Caco-2 (cell line): ENCODE measurements around the gene KIRREL3. TPM values are rescaled to one million over a fixed set of nuclear protein-coding genes. Genes with fewer than 3 reads are reported as not detected.

ENCODE experiments used
- BruUV-seq: library from RNA; stranded (reverse); fragments of 400-500 nt; replicated peaks from 2 replicates; lab custom pipeline; 2021; lab: Mats Ljungman, UMichigan
- CTCF ChIA-PET: fragments of 300-600 bp; sonication (Branson Sonifier 250); formaldehyde crosslinking; loops from one replicate; lab custom pipeline; 2022; ENCODE audit warnings: antibody characterized with exemption; lab: Charles Lee
- POLR2A ChIA-PET: fragments of 300-600 bp; sonication (Branson Sonifier 250); formaldehyde crosslinking; loops from one replicate; lab custom pipeline; 2022; ENCODE audit warnings: antibody characterized with exemption; lab: Charles Lee
- DNase-seq, 2 experiments: peaks; one replicate each; pipeline versions ENCODE4 v3.0.0 to v3.0.0-alpha.2; 2020 to 2022
- H3K27me3 ChIP-seq: replicated peaks from 2 replicates; pipeline ENCODE4 v1.6.0; 2011; ENCODE audit warnings: low read length; ENCODE audit not compliant: control insufficient read depth, insufficient read depth
- H3K36me3 ChIP-seq: 2 replicates; pipeline ENCODE4 v1.5.1; 2011; ENCODE audit warnings: low read length; ENCODE audit not compliant: control insufficient read depth, insufficient read depth
- H3K4me1 ChIP-seq: fragments of 250-450 bp; sonication (Bioruptor Pico); 2 replicates; pipeline ENCODE4 v1.5.1; 2020; ENCODE audit warnings: mild to moderate bottlenecking
- H3K4me3 ChIP-seq: 2 replicates; pipeline ENCODE4 v1.5.1; 2011; ENCODE audit warnings: low read depth, mild to moderate bottlenecking, control low read depth, low read length
- H3K9me3 ChIP-seq: fragments of 250-450 bp; sonication (Bioruptor Pico); 2 replicates; pipeline ENCODE4 v1.5.1; 2020; ENCODE audit warnings: mild to moderate bottlenecking, moderate library complexity
- H3K27ac Mint-ChIP-seq: one replicate; pipeline ENCODE4 v1.8.0; 2022; ENCODE audit warnings: mixed read lengths; ENCODE audit not compliant: unreplicated experiment
- H3K27me3 Mint-ChIP-seq: one replicate; pipeline ENCODE4 v1.8.0; 2022; ENCODE audit warnings: mixed read lengths; ENCODE audit not compliant: insufficient read depth, unreplicated experiment
- H3K36me3 Mint-ChIP-seq: one replicate; pipeline ENCODE4 v1.8.0; 2022; ENCODE audit warnings: mild to moderate bottlenecking, mixed read lengths; ENCODE audit not compliant: insufficient read depth, unreplicated experiment
- H3K4me1 Mint-ChIP-seq: one replicate; pipeline ENCODE4 v1.8.0; 2022; ENCODE audit warnings: low read depth, mixed read lengths; ENCODE audit not compliant: unreplicated experiment
- H3K4me3 Mint-ChIP-seq: one replicate; pipeline ENCODE4 v1.8.0; 2022; ENCODE audit warnings: mild to moderate bottlenecking, moderate library complexity, mixed read lengths; ENCODE audit not compliant: unreplicated experiment
- H3K9me3 Mint-ChIP-seq: one replicate; pipeline ENCODE4 v1.8.0; 2022; ENCODE audit warnings: mixed read lengths; ENCODE audit not compliant: unreplicated experiment
- CTCF ChIP-seq, 2 experiments: fragments of 200-600 bp in 1 of 2; IDR thresholded peaks; 1 replicate in 1 of 2; 2 replicates in 1 of 2; pipeline versions ENCODE4 v1.5.1 to v1.8.0; 2011 to 2022; ENCODE audit warnings: antibody characterized with exemption in 1 of 2, control low read depth in 1 of 2, inconsistent platforms in 1 of 2, low read depth in 1 of 2, low read length in 1 of 2, mild to moderate bottlenecking in 1 of 2, moderate library complexity in 1 of 2; ENCODE audit not compliant: insufficient read depth in 1 of 2, severe bottlenecking in 1 of 2, unreplicated experiment in 1 of 2
- intact Hi-C: fragments of 100-400 bp; cut with micrococcal nuclease; formaldehyde crosslinking; loops from one replicate; pipeline ENCODE4 v1.10.0; 2022; ENCODE audit not compliant: unreplicated experiment
- total RNA-seq: library from RNA; stranded (reverse); gene quantifications from 2 replicates; pipeline ENCODE4 v1.2.3, GENCODE V29; 2022

The KIRREL3 gene
- total RNA-seq, 1 experiment from 2014 or later, result not detected

- Histone ChIP-seq H3K4me1 (peaks cover 3% of the 10 kb centered on the region), H3K4me3 (no peak overlapping the region), H3K27me3 (no peaks in the 10 kb centered on the region), H3K36me3 (no peaks in the 10 kb centered on the region), H3K9me3 (no peaks in the 10 kb centered on the region)
- Mint-ChIP-seq H3K27me3 (no peaks in the 10 kb centered on the region), H3K4me3 (no peak overlapping the region), H3K27ac (no peak overlapping the region), H3K9me3 (no peaks in the 10 kb centered on the region), H3K4me1 (peaks cover 4% of the 10 kb centered on the region), H3K36me3 (no peaks in the 10 kb centered on the region)
- intact Hi-C loops, result no loop called here
- no TSS peak for BruUV-seq
- no peak for DNase-seq
- ChIA-PET POLR2A (no interaction called here), CTCF (interaction anchor here (0.6 to 1.1 kb wide), 3 partner anchors 49 to 249 kb away, joined by 3 read pairs; no protein-coding TSS in a partner anchor)
- TF ChIP-seq CTCF (IDR thresholded peaks at IDR 0.05; ENCODE audit: insufficient read depth in 1 of 2, low read depth in 1 of 2, low read length in 1 of 2, severe bottlenecking in 1 of 2, unreplicated experiment in 1 of 2), result no peak
Observed at GRCh38 chr11:126432065-126432461, 568.5 kb downstream of the KIRREL3 start.

- CTCF ChIA-PET, result interaction anchor here (0.6 to 1.1 kb wide), 3 partner anchors 9 to 249 kb away, joined by 3 read pairs; no protein-coding TSS in a partner anchor
- Histone ChIP-seq H3K36me3 (no peaks in the 10 kb centered on the region), H3K4me1 (peaks cover 7% of the 10 kb centered on the region), H3K27me3 (no peaks in the 10 kb centered on the region), H3K9me3 (no peaks in the 10 kb centered on the region), H3K4me3 (no peak overlapping the region)
- POLR2A ChIA-PET, result no interaction called here
- no peaks in the 10 kb centered on the region for H3K36me3 Mint-ChIP-seq
- H3K4me1 Mint-ChIP-seq, result peaks cover 9% of the 10 kb centered on the region
- no peak overlapping the region for H3K27ac Mint-ChIP-seq
- H3K4me3 Mint-ChIP-seq, result no peak overlapping the region
- no peaks in the 10 kb centered on the region for H3K9me3 Mint-ChIP-seq
- intact Hi-C loops, result no loop called here
- TF ChIP-seq CTCF (IDR thresholded peaks at IDR 0.05; ENCODE audit: insufficient read depth in 1 of 2, low read depth in 1 of 2, low read length in 1 of 2, severe bottlenecking in 1 of 2, unreplicated experiment in 1 of 2), result no peak
- H3K27me3 Mint-ChIP-seq, result no peaks in the 10 kb centered on the region
- BruUV-seq, result no TSS peak
- no peak for DNase-seq
Observed at GRCh38 chr11:126431401-126432064, 569.0 kb downstream of the KIRREL3 start.

- CTCF ChIA-PET, result interaction anchor here (0.6 to 1.1 kb wide), 3 partner anchors 10 to 286 kb away, joined by 3 read pairs; no protein-coding TSS in a partner anchor
- Histone ChIP-seq H3K9me3 (no peaks in the 10 kb centered on the region), H3K4me3 (no peak overlapping the region), H3K27me3 (no peaks in the 10 kb centered on the region), H3K4me1 (peaks cover 7% of the 10 kb centered on the region), H3K36me3 (no peaks in the 10 kb centered on the region)
- POLR2A ChIA-PET, result no interaction called here
- H3K27ac Mint-ChIP-seq, result no peak overlapping the region
- H3K4me3 Mint-ChIP-seq, result no peak overlapping the region
- TF ChIP-seq CTCF (IDR thresholded peaks at IDR 0.05; ENCODE audit: insufficient read depth in 1 of 2, low read depth in 1 of 2, low read length in 1 of 2, severe bottlenecking in 1 of 2, unreplicated experiment in 1 of 2), result no peak
- no peaks in the 10 kb centered on the region for H3K36me3 Mint-ChIP-seq
- no peaks in the 10 kb centered on the region for H3K27me3 Mint-ChIP-seq
- BruUV-seq, result no TSS peak
- peaks cover 9% of the 10 kb centered on the region for H3K4me1 Mint-ChIP-seq
- H3K9me3 Mint-ChIP-seq, result no peaks in the 10 kb centered on the region
- intact Hi-C loops, result no loop called here
- DNase-seq, result no peak
Observed at GRCh38 chr11:126430581-126431335, 569.8 kb downstream of the KIRREL3 start.
